Hindlimb muscle (tissue), 1 donor: ENCODE data around the gene TEX54. TPM values are rescaled to one million over a fixed set of nuclear protein-coding genes. Genes with fewer than 3 reads are reported as not detected.
"Not testable (repeated sequence)": the region's sequence is repeated elsewhere in the genome, so short reads cannot be mapped to it uniquely, and the experiment has no call there.

Source experiments
- DNase-seq: peaks from one replicate; pipeline ENCODE4 v3.0.0-alpha.2; 2013
- polyA plus RNA-seq: library from polyadenylated mRNA; unstranded; fragments of 120-200 nt; gene quantifications from one replicate; pipeline ENCODE4 v1.2.1, GENCODE V29; 2013; ENCODE audit not compliant: insufficient read length

TEX54 gene
- polyA plus RNA-seq, 1 donor, result not detected

- no peak for DNase-seq
Observed at GRCh38 chr11:62830904-62831519, 1.6 kb downstream of the TEX54 start.

- DNase-seq, result not testable (repeated sequence)
Observed at GRCh38 chr11:62828130-62828529, 4.5 kb downstream of the TEX54 start.

GRCh38 chr11:62823677-62824076 lies 9.0 kb downstream of the TEX54 start:
- DNase-seq, result no peak

- no peak for DNase-seq
Observed at GRCh38 chr11:62817129-62817528, 15.5 kb downstream of the TEX54 start.

- no peak for DNase-seq
Observed at GRCh38 chr11:62816557-62816956, 16.1 kb downstream of the TEX54 start.

- no peak for DNase-seq
Observed at GRCh38 chr11:62811659-62812058, 21.0 kb downstream of the TEX54 start.

GRCh38 chr11:62810748-62811147 lies 21.9 kb downstream of the TEX54 start:
- no peak for DNase-seq

GRCh38 chr11:62806611-62807121 lies 26.0 kb downstream of the TEX54 start:
- no peak for DNase-seq

GRCh38 chr11:62805961-62806441 lies 26.6 kb downstream of the TEX54 start:
- no peak for DNase-seq

GRCh38 chr11:62805076-62805892 lies 27.4 kb downstream of the TEX54 start, which contains the start of gene NXF1:
Gene NXF1 (minus strand): TSS chr11:62805440. CDS start chr11:62805356, 84 bp downstream.
- peak; percentile 97 for DNase-seq

- DNase-seq, result peak; percentile 41
Observed at GRCh38 chr11:62804310-62805075, 28.1 kb downstream of the TEX54 start.

GRCh38 chr11:62801071-62801470 lies 31.6 kb downstream of the TEX54 start:
- DNase-seq, result no peak

- no peak for DNase-seq
Observed at GRCh38 chr11:62799486-62799885, 33.2 kb downstream of the TEX54 start.

- no peak for DNase-seq
Observed at GRCh38 chr11:62796281-62796680, 36.4 kb downstream of the TEX54 start.

- DNase-seq, result no peak
Observed at GRCh38 chr11:62794201-62794775, 38.4 kb downstream of the TEX54 start.

- no peak for DNase-seq
Observed at GRCh38 chr11:62792202-62792575, 40.5 kb downstream of the TEX54 start.

GRCh38 chr11:62791501-62792201 lies 41.0 kb downstream of the TEX54 start, which contains the start of gene TMEM223:
Gene TMEM223 (minus strand): TSS chr11:62792006. CDS start chr11:62791994, 12 bp downstream.
- DNase-seq, result peak; percentile 90

- no peak for DNase-seq
Observed at GRCh38 chr11:62789576-62789975, 43.1 kb downstream of the TEX54 start.

- DNase-seq, result no peak
Observed at GRCh38 chr11:62788991-62789390, 43.6 kb downstream of the TEX54 start.

- DNase-seq, result peak; percentile 99
Observed at GRCh38 chr11:62787005-62787759, 45.5 kb downstream of the TEX54 start, which contains the start of gene TMEM179B. Gene TMEM179B (plus strand): TSS chr11:62787402. CDS start chr11:62787432, 30 bp downstream.
